WTC11 (cell line): ENCODE data around the gene ZNF280D.

Experiments used
- CTCF ChIP-seq: fragments of 200-600 bp; IDR thresholded peaks from 2 replicates; pipeline ENCODE4 v1.8.0; 2022; ENCODE audit warnings: antibody characterized with exemption
- GABPB1 ChIP-seq: sonication (generic); formaldehyde crosslinking; IDR thresholded peaks from 2 replicates; pipeline ENCODE4 v1.8.1; 2023; ENCODE audit warnings: mild to moderate bottlenecking, missing genetic modification reagents
- RELA ChIP-seq: sonication (generic); formaldehyde crosslinking; IDR thresholded peaks from 2 replicates; pipeline ENCODE4 v1.8.1; 2022; ENCODE audit warnings: missing genetic modification reagents, mild to moderate bottlenecking, borderline replicate concordance
- SP1 ChIP-seq: sonication (generic); formaldehyde crosslinking; conservative IDR thresholded peaks from 2 replicates; pipeline ENCODE4 v1.8.1; 2022; ENCODE audit warnings: missing genetic modification reagents

- TF ChIP-seq CTCF (no peak), GABPB1 (CRISPR knock-in tag) (no peak), RELA (no peak), SP1 (CRISPR knock-in tag) (no peak)
Measured at GRCh38 chr15:56628893-56629532, 104.3 kb downstream of the ZNF280D start.
